ENCODE data around the gene ACRBP. TPM values are rescaled to one million over a fixed set of nuclear protein-coding genes. Genes with fewer than 3 reads are reported as not detected.
"Not testable (repeated sequence)": the region's sequence is repeated elsewhere in the genome, so short reads cannot be mapped to it uniquely, and the experiment has no call there.

ACRBP gene
- total RNA-seq, 1 donor from 2014 or later, result 19.3 TPM

GRCh38 chr12:6603095-6603567 is 44.1 kb downstream of the ACRBP start:
- peak overlapping the region; percentile 56 for H3K4me3 Mint-ChIP-seq (ENCODE audit: unreplicated experiment)
- no peaks in the 10 kb centered on the region for H3K9me3 Mint-ChIP-seq (ENCODE audit: unreplicated experiment)
- no peak for DNase-seq (ENCODE audit: low spot score)
- H3K27ac Mint-ChIP-seq (ENCODE audit: unreplicated experiment), result no peak overlapping the region
- TF ChIP-seq, protein P1, sequence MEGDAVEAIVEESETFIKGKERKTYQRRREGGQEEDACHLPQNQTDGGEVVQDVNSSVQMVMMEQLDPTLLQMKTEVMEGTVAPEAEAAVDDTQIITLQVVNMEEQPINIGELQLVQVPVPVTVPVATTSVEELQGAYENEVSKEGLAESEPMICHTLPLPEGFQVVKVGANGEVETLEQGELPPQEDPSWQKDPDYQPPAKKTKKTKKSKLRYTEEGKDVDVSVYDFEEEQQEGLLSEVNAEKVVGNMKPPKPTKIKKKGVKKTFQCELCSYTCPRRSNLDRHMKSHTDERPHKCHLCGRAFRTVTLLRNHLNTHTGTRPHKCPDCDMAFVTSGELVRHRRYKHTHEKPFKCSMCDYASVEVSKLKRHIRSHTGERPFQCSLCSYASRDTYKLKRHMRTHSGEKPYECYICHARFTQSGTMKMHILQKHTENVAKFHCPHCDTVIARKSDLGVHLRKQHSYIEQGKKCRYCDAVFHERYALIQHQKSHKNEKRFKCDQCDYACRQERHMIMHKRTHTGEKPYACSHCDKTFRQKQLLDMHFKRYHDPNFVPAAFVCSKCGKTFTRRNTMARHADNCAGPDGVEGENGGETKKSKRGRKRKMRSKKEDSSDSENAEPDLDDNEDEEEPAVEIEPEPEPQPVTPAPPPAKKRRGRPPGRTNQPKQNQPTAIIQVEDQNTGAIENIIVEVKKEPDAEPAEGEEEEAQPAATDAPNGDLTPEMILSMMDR (IDR thresholded peaks at IDR 0.05; ENCODE audit: unreplicated experiment), result no peak
- peaks cover 55% of the 10 kb centered on the region for H3K36me3 Mint-ChIP-seq (ENCODE audit: low read depth, unreplicated experiment)
- H3K4me1 Mint-ChIP-seq (ENCODE audit: unreplicated experiment), result peaks cover 25% of the 10 kb centered on the region
- H3K27me3 Mint-ChIP-seq (ENCODE audit: unreplicated experiment), result peaks cover 14% of the 10 kb centered on the region

- H3K27ac Mint-ChIP-seq (ENCODE audit: unreplicated experiment), result no peak overlapping the region
These were observed 44.7 kb downstream of the ACRBP start for GRCh38 chr12:6602526-6602925.

GRCh38 chr12:6595673-6596072 is 51.6 kb downstream of the ACRBP start:
- DNase-seq (ENCODE audit: low spot score); H3K27ac Mint-ChIP-seq (ENCODE audit: unreplicated experiment); H3K4me1 Mint-ChIP-seq (ENCODE audit: unreplicated experiment); H3K9me3 Mint-ChIP-seq (ENCODE audit: unreplicated experiment); H3K27me3 Mint-ChIP-seq (ENCODE audit: unreplicated experiment): not testable (repeated sequence)
- peak overlapping the region; percentile 82 for H3K4me3 Mint-ChIP-seq (ENCODE audit: unreplicated experiment)
- peaks cover 66% of the 10 kb centered on the region for H3K36me3 Mint-ChIP-seq (ENCODE audit: low read depth, unreplicated experiment)

More at GRCh38 chr12:6602526-6602925, 44.7 kb downstream of the ACRBP start:
- no peak for DNase-seq (ENCODE audit: low spot score)
- no peaks in the 10 kb centered on the region for H3K9me3 Mint-ChIP-seq (ENCODE audit: unreplicated experiment)
- H3K4me1 Mint-ChIP-seq (ENCODE audit: unreplicated experiment), result peaks cover 25% of the 10 kb centered on the region
- H3K4me3 Mint-ChIP-seq (ENCODE audit: unreplicated experiment), result peak overlapping the region; percentile 85
- TF ChIP-seq, protein P1 (IDR thresholded peaks at IDR 0.05; ENCODE audit: unreplicated experiment), result no peak
- H3K36me3 Mint-ChIP-seq (ENCODE audit: low read depth, unreplicated experiment), result peaks cover 60% of the 10 kb centered on the region
- peaks cover 14% of the 10 kb centered on the region for H3K27me3 Mint-ChIP-seq (ENCODE audit: unreplicated experiment)

DNA sequence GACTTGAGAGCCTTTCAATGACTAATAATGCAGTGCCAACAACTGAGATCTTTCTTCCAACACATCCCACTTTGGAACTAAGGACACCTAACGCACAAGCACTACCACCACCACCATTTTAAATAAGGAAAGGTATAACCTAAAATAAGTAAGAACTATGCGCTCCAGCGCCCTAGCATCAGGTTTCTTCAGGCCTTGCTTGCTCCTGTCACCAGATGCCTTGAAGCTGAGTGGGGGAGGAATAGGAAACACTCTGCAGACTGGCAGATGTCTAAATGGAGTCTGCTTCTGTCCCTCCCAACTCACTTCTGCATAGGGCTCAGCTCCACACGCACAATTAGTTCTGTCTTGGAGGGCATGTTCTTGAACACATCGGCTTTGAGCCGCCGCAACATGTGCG is 55.1 kb downstream of the ACRBP start:
- Mint-ChIP-seq H3K9me3 (ENCODE audit: unreplicated experiment) (no peaks in the 10 kb centered on the region), H3K27me3 (ENCODE audit: unreplicated experiment) (peaks cover 2% of the 10 kb centered on the region), H3K36me3 (ENCODE audit: low read depth, unreplicated experiment) (peaks cover 52% of the 10 kb centered on the region), H3K4me3 (ENCODE audit: unreplicated experiment) (peak overlapping the region; percentile 63), H3K4me1 (ENCODE audit: unreplicated experiment) (peaks cover 8% of the 10 kb centered on the region), H3K27ac (ENCODE audit: unreplicated experiment) (peak overlapping the region; percentile 6)
- no peak for DNase-seq (ENCODE audit: low spot score)
- TF ChIP-seq, protein P1 (IDR thresholded peaks at IDR 0.05; ENCODE audit: unreplicated experiment), result no peak

Other genes starting within 250 kb of the ACRBP start
- not detected for gene CD27, start 202.5 kb downstream of the ACRBP start, total RNA-seq (ENCODE audit: unreplicated experiment)
- 2.8 TPM for gene TAPBPL, start 195.4 kb downstream of the ACRBP start, total RNA-seq (ENCODE audit: unreplicated experiment)
- gene VAMP1, start 176.8 kb downstream of the ACRBP start, total RNA-seq (ENCODE audit: unreplicated experiment), result 5.5 TPM
- 168 TPM for gene MRPL51, start 154.2 kb downstream of the ACRBP start, total RNA-seq (ENCODE audit: unreplicated experiment)
- 25.3 TPM for gene NCAPD2, start 153.3 kb downstream of the ACRBP start, total RNA-seq (ENCODE audit: unreplicated experiment)
- 2,393 TPM for gene GAPDH, start 112.9 kb downstream of the ACRBP start, total RNA-seq (ENCODE audit: unreplicated experiment)
- gene IFFO1, start 91.4 kb downstream of the ACRBP start, total RNA-seq (ENCODE audit: unreplicated experiment), result 82.2 TPM
- gene NOP2, start 79.1 kb downstream of the ACRBP start, total RNA-seq (ENCODE audit: unreplicated experiment), result 37.5 TPM
- 334 TPM for gene CHD4, start 40.1 kb downstream of the ACRBP start, total RNA-seq (ENCODE audit: unreplicated experiment)
- 2.7 TPM for gene LPAR5, start 11.5 kb downstream of the ACRBP start, total RNA-seq (ENCODE audit: unreplicated experiment)
- gene ING4, start 15.7 kb upstream of the ACRBP start, total RNA-seq (ENCODE audit: unreplicated experiment), result 41.3 TPM
- 85.2 TPM for gene ZNF384, start 41.9 kb upstream of the ACRBP start, total RNA-seq (ENCODE audit: unreplicated experiment)
- 2.0 TPM for gene PIANP, start 53.4 kb upstream of the ACRBP start, total RNA-seq (ENCODE audit: unreplicated experiment)
- gene COPS7A, start 76.6 kb upstream of the ACRBP start, total RNA-seq (ENCODE audit: unreplicated experiment), result 25.1 TPM
- gene MLF2, start 105.7 kb upstream of the ACRBP start, total RNA-seq (ENCODE audit: unreplicated experiment), result 118 TPM
- 864 TPM for gene PTMS, start 118.9 kb upstream of the ACRBP start, total RNA-seq (ENCODE audit: unreplicated experiment)
- gene LAG3, start 125.1 kb upstream of the ACRBP start, total RNA-seq (ENCODE audit: unreplicated experiment), result 7.6 TPM
- 4.7 TPM for gene CD4, start 142.1 kb upstream of the ACRBP start, total RNA-seq (ENCODE audit: unreplicated experiment)
- 52.7 TPM for gene GPR162, start 174.4 kb upstream of the ACRBP start, total RNA-seq (ENCODE audit: unreplicated experiment)
- 48.8 TPM for gene P3H3, start 181.0 kb upstream of the ACRBP start, total RNA-seq (ENCODE audit: unreplicated experiment)
- 9.0 TPM for gene GNB3, start 193.5 kb upstream of the ACRBP start, total RNA-seq (ENCODE audit: unreplicated experiment)
- 6.2 TPM for gene CDCA3, start 203.9 kb upstream of the ACRBP start, total RNA-seq (ENCODE audit: unreplicated experiment)
- gene USP5, start 204.7 kb upstream of the ACRBP start, total RNA-seq (ENCODE audit: unreplicated experiment), result 119 TPM
- gene TPI1, start 220.1 kb upstream of the ACRBP start, total RNA-seq (ENCODE audit: unreplicated experiment), result 356 TPM
- 6.7 TPM for gene SPSB2, start 225.9 kb upstream of the ACRBP start, total RNA-seq (ENCODE audit: unreplicated experiment)